ENCODE data around the gene MBD3L1.

Gene MBD3L1

GRCh38 chr19:8850488-8850887 is 18.3 kb downstream of the MBD3L1 start:
- TF ChIP-seq CTCF (IDR thresholded peaks at IDR 0.05) = no peak
- Histone ChIP-seq H3K27ac (no peak overlapping the region), H3K27me3 (no peaks in the 10 kb centered on the region), H3K36me3 (no peaks in the 10 kb centered on the region), H3K9me3 (no peaks in the 10 kb centered on the region), H3K4me1 (ENCODE audit: control insufficient read depth in 1 of 2, insufficient read depth in 1 of 2, low read depth in 1 of 2, low read length in 1 of 2) (no peaks in the 10 kb centered on the region), H3K4me3 (ENCODE audit: low read depth in 1 of 2, low read length in 1 of 2) (no peak overlapping the region)

GRCh38 chr19:8858260-8858659 is 26.1 kb downstream of the MBD3L1 start:
- no peak for TF ChIP-seq CTCF (IDR thresholded peaks at IDR 0.05)
- no peak overlapping the region for H3K4me3 ChIP-seq (ENCODE audit: low read depth in 1 of 2, low read length in 1 of 2)
- no peaks in the 10 kb centered on the region for H3K9me3 ChIP-seq
- no peaks in the 10 kb centered on the region for H3K27me3 ChIP-seq
- no peaks in the 10 kb centered on the region for H3K36me3 ChIP-seq
- no peaks in the 10 kb centered on the region for H3K4me1 ChIP-seq (ENCODE audit: control insufficient read depth in 1 of 2, insufficient read depth in 1 of 2, low read depth in 1 of 2, low read length in 1 of 2)
- H3K27ac ChIP-seq = no peak overlapping the region

GRCh38 chr19:8866344-8866743 is 34.2 kb downstream of the MBD3L1 start:
- no peaks in the 10 kb centered on the region for H3K4me1 ChIP-seq (ENCODE audit: control insufficient read depth in 1 of 2, insufficient read depth in 1 of 2, low read depth in 1 of 2, low read length in 1 of 2)
- no peaks in the 10 kb centered on the region for H3K9me3 ChIP-seq
- H3K36me3 ChIP-seq = no peaks in the 10 kb centered on the region
- H3K27me3 ChIP-seq = no peaks in the 10 kb centered on the region
- H3K27ac ChIP-seq = no peak overlapping the region
- TF ChIP-seq CTCF (IDR thresholded peaks at IDR 0.05) = no peak
- no peak overlapping the region for H3K4me3 ChIP-seq (ENCODE audit: low read depth in 1 of 2, low read length in 1 of 2)

GRCh38 chr19:8877854-8878705 is 45.9 kb downstream of the MBD3L1 start:
- H3K9me3 ChIP-seq = no peaks in the 10 kb centered on the region
- H3K36me3 ChIP-seq = no peaks in the 10 kb centered on the region
- H3K27ac ChIP-seq = no peak overlapping the region
- no peaks in the 10 kb centered on the region for H3K27me3 ChIP-seq
- no peak for TF ChIP-seq CTCF (IDR thresholded peaks at IDR 0.05)
- H3K4me3 ChIP-seq (ENCODE audit: low read depth in 1 of 2, low read length in 1 of 2) = no peak overlapping the region
- H3K4me1 ChIP-seq (ENCODE audit: control insufficient read depth in 1 of 2, insufficient read depth in 1 of 2, low read depth in 1 of 2, low read length in 1 of 2) = no peaks in the 10 kb centered on the region

GRCh38 chr19:8880868-8881488 is 48.8 kb downstream of the MBD3L1 start:
- Histone ChIP-seq H3K4me3 (ENCODE audit: low read depth in 1 of 2, low read length in 1 of 2) (no peak overlapping the region), H3K4me1 (ENCODE audit: control insufficient read depth in 1 of 2, insufficient read depth in 1 of 2, low read depth in 1 of 2, low read length in 1 of 2) (no peaks in the 10 kb centered on the region), H3K27me3 (no peaks in the 10 kb centered on the region), H3K36me3 (no peaks in the 10 kb centered on the region), H3K27ac (no peak overlapping the region), H3K9me3 (no peaks in the 10 kb centered on the region)
- TF ChIP-seq CTCF (IDR thresholded peaks at IDR 0.05) = no peak

All from neutrophil (primary cell).